Measurements from ENCODE around the gene UNCX.

The UNCX gene

GRCh38 chr7:1225030-1225429, 7.6 kb upstream of the UNCX start:
- peaks cover 68% of the 10 kb centered on the region for H3K27me3 Mint-ChIP-seq
- H3K27ac Mint-ChIP-seq = no peak overlapping the region
- DNase-seq = no peak
- no peaks in the 10 kb centered on the region for H3K36me3 Mint-ChIP-seq (ENCODE audit: low read depth)
- H3K9me3 Mint-ChIP-seq = no peaks in the 10 kb centered on the region
- H3K4me3 Mint-ChIP-seq = no peak overlapping the region
- peaks cover 2% of the 10 kb centered on the region for H3K4me1 Mint-ChIP-seq
- no peak for ATAC-seq

GRCh38 chr7:1225441-1226185, 7.1 kb upstream of the UNCX start:
- H3K27ac Mint-ChIP-seq = peak overlapping the region; percentile 62
- no peaks in the 10 kb centered on the region for H3K9me3 Mint-ChIP-seq
- H3K4me1 Mint-ChIP-seq = peaks cover 2% of the 10 kb centered on the region
- H3K27me3 Mint-ChIP-seq = peaks cover 67% of the 10 kb centered on the region
- H3K4me3 Mint-ChIP-seq = no peak overlapping the region
- ATAC-seq (no peak), DNase-seq (peak; percentile 67)
- H3K36me3 Mint-ChIP-seq (ENCODE audit: low read depth) = no peaks in the 10 kb centered on the region

- peak overlapping the region; percentile 62 for H3K27ac Mint-ChIP-seq
- H3K36me3 Mint-ChIP-seq (ENCODE audit: low read depth) = no peaks in the 10 kb centered on the region
- no peak for ATAC-seq
- DNase-seq = no peak
- no peaks in the 10 kb centered on the region for H3K9me3 Mint-ChIP-seq
- peaks cover 70% of the 10 kb centered on the region for H3K27me3 Mint-ChIP-seq
- H3K4me3 Mint-ChIP-seq = no peak overlapping the region
- H3K4me1 Mint-ChIP-seq = peaks cover 2% of the 10 kb centered on the region
Measured at GRCh38 chr7:1226186-1226901, 6.3 kb upstream of the UNCX start.

- ATAC-seq = no peak
- no peak overlapping the region for H3K4me3 Mint-ChIP-seq
- H3K27me3 Mint-ChIP-seq = peaks cover 71% of the 10 kb centered on the region
- H3K9me3 Mint-ChIP-seq = no peaks in the 10 kb centered on the region
- peaks cover 8% of the 10 kb centered on the region for H3K4me1 Mint-ChIP-seq
- H3K27ac Mint-ChIP-seq = no peak overlapping the region
- no peak for DNase-seq
- no peaks in the 10 kb centered on the region for H3K36me3 Mint-ChIP-seq (ENCODE audit: low read depth)
Measured at GRCh38 chr7:1227071-1227804, 5.4 kb upstream of the UNCX start.

- Mint-ChIP-seq H3K36me3 (ENCODE audit: low read depth) (no peaks in the 10 kb centered on the region), H3K4me1 (peaks cover 8% of the 10 kb centered on the region), H3K9me3 (no peaks in the 10 kb centered on the region), H3K27me3 (peaks cover 70% of the 10 kb centered on the region), H3K27ac (peak overlapping the region; percentile 7), H3K4me3 (no peak overlapping the region)
- ATAC-seq (no peak), DNase-seq (no peak)
Measured at GRCh38 chr7:1227814-1228544, 4.7 kb upstream of the UNCX start.

GRCh38 chr7:1228545-1229201, 4.0 kb upstream of the UNCX start:
- peaks cover 8% of the 10 kb centered on the region for H3K4me1 Mint-ChIP-seq
- peak overlapping the region; percentile 4 for H3K4me3 Mint-ChIP-seq
- no peaks in the 10 kb centered on the region for H3K36me3 Mint-ChIP-seq (ENCODE audit: low read depth)
- no peaks in the 10 kb centered on the region for H3K9me3 Mint-ChIP-seq
- H3K27me3 Mint-ChIP-seq = peaks cover 67% of the 10 kb centered on the region
- ATAC-seq = no peak
- no peak for DNase-seq
- peak overlapping the region; percentile 7 for H3K27ac Mint-ChIP-seq

- no peak overlapping the region for H3K4me3 Mint-ChIP-seq
- H3K27ac Mint-ChIP-seq = no peak overlapping the region
- H3K4me1 Mint-ChIP-seq = peaks cover 11% of the 10 kb centered on the region
- no peak for DNase-seq
- ATAC-seq = no peak
- no peaks in the 10 kb centered on the region for H3K36me3 Mint-ChIP-seq (ENCODE audit: low read depth)
- H3K27me3 Mint-ChIP-seq = peaks cover 73% of the 10 kb centered on the region
- no peaks in the 10 kb centered on the region for H3K9me3 Mint-ChIP-seq
Measured at GRCh38 chr7:1229202-1229947, 3.3 kb upstream of the UNCX start.

GRCh38 chr7:1229956-1230355, 2.7 kb upstream of the UNCX start:
- no peak overlapping the region for H3K4me3 Mint-ChIP-seq
- no peak for ATAC-seq
- H3K9me3 Mint-ChIP-seq = no peaks in the 10 kb centered on the region

GRCh38 chr7:1230411-1231213, 2.1 kb upstream of the UNCX start:
- no peak for ATAC-seq
- Mint-ChIP-seq H3K27ac (no peak overlapping the region), H3K36me3 (ENCODE audit: low read depth) (no peaks in the 10 kb centered on the region), H3K9me3 (no peaks in the 10 kb centered on the region), H3K27me3 (peaks cover 71% of the 10 kb centered on the region), H3K4me1 (peaks cover 18% of the 10 kb centered on the region), H3K4me3 (no peak overlapping the region)
- DNase-seq = no peak

More at GRCh38 chr7:1229956-1230355, 2.7 kb upstream of the UNCX start:
- Mint-ChIP-seq H3K27ac (no peak overlapping the region), H3K4me1 (peaks cover 16% of the 10 kb centered on the region), H3K36me3 (ENCODE audit: low read depth) (no peaks in the 10 kb centered on the region), H3K27me3 (peaks cover 74% of the 10 kb centered on the region)
- no peak for DNase-seq

- peaks cover 19% of the 10 kb centered on the region for H3K4me1 Mint-ChIP-seq
- H3K4me3 Mint-ChIP-seq = no peak overlapping the region
- no peak for DNase-seq
- no peak for ATAC-seq
- no peaks in the 10 kb centered on the region for H3K36me3 Mint-ChIP-seq (ENCODE audit: low read depth)
- peaks cover 65% of the 10 kb centered on the region for H3K27me3 Mint-ChIP-seq
- peak overlapping the region; percentile 21 for H3K27ac Mint-ChIP-seq
- H3K9me3 Mint-ChIP-seq = no peaks in the 10 kb centered on the region
Measured at GRCh38 chr7:1231214-1232102, 1.2 kb upstream of the UNCX start.

- peaks cover 61% of the 10 kb centered on the region for H3K27me3 Mint-ChIP-seq
- H3K4me1 Mint-ChIP-seq = peaks cover 21% of the 10 kb centered on the region
- H3K27ac Mint-ChIP-seq = peak overlapping the region; percentile 2
- ATAC-seq (no peak), DNase-seq (no peak)
- no peaks in the 10 kb centered on the region for H3K36me3 Mint-ChIP-seq (ENCODE audit: low read depth)
- no peaks in the 10 kb centered on the region for H3K9me3 Mint-ChIP-seq
- H3K4me3 Mint-ChIP-seq = peak overlapping the region; percentile 1
Measured at GRCh38 chr7:1232103-1232466, 587 bp upstream of the UNCX start.

GRCh38 chr7:1233333-1234048, 819 bp downstream of the UNCX start:
- peaks cover 23% of the 10 kb centered on the region for H3K4me1 Mint-ChIP-seq
- ATAC-seq (no peak), DNase-seq (no peak)
- H3K9me3 Mint-ChIP-seq = no peaks in the 10 kb centered on the region
- H3K27ac Mint-ChIP-seq = no peak overlapping the region
- H3K36me3 Mint-ChIP-seq (ENCODE audit: low read depth) = no peaks in the 10 kb centered on the region
- no peak overlapping the region for H3K4me3 Mint-ChIP-seq
- H3K27me3 Mint-ChIP-seq = peaks cover 60% of the 10 kb centered on the region

Measured in activated naive CD8-positive, alpha-beta T cell treated with anti-CD3 and anti-CD28 coated beads, Interleukin-2, amount 50 U/mL, for 24 hours (primary cell).